OCI-LY1 (cell line): ENCODE data around the gene PRMT2.

Experiments
- EZH2 ChIP-seq: fragments of 200-600 bp; sonication (generic), shearing (Covaris generic); IDR thresholded peaks from 2 replicates; pipeline ENCODE4 v1.8.0; 2017; ENCODE audit warnings: borderline replicate concordance, mixed run types, mild to moderate bottlenecking, antibody characterized with exemption, low read length, moderate library complexity, mixed read lengths
- TF ChIP-seq, protein P1 (sequence below): fragments of 200-600 bp; sonication (generic), shearing (Covaris generic); IDR thresholded peaks from 2 replicates; pipeline ENCODE4 v1.5.1; 2017; ENCODE audit warnings: mild to moderate bottlenecking, antibody characterized with exemption, low read length, moderate library complexity, mixed read lengths

GRCh38 chr21:46637952-46638746 is 2.7 kb downstream of the PRMT2 start:
- TF ChIP-seq, protein P1, sequence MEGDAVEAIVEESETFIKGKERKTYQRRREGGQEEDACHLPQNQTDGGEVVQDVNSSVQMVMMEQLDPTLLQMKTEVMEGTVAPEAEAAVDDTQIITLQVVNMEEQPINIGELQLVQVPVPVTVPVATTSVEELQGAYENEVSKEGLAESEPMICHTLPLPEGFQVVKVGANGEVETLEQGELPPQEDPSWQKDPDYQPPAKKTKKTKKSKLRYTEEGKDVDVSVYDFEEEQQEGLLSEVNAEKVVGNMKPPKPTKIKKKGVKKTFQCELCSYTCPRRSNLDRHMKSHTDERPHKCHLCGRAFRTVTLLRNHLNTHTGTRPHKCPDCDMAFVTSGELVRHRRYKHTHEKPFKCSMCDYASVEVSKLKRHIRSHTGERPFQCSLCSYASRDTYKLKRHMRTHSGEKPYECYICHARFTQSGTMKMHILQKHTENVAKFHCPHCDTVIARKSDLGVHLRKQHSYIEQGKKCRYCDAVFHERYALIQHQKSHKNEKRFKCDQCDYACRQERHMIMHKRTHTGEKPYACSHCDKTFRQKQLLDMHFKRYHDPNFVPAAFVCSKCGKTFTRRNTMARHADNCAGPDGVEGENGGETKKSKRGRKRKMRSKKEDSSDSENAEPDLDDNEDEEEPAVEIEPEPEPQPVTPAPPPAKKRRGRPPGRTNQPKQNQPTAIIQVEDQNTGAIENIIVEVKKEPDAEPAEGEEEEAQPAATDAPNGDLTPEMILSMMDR, result no peak
- TF ChIP-seq EZH2, result no peak
